Glomerular endothelial cell (primary cell): ENCODE data around the gene NOS2. TPM values are rescaled to one million over a fixed set of nuclear protein-coding genes. Genes with fewer than 3 reads are reported as not detected.
"Not testable (repeated sequence)": the region's sequence is repeated elsewhere in the genome, so short reads cannot be mapped to it uniquely, and the experiment has no call there.

ENCODE experiments used
- DNase-seq: peaks from one replicate; pipeline ENCODE4 v3.0.0-alpha.2; 2011; ENCODE audit warnings: low read depth, low spot score; ENCODE audit errors: extremely low read depth
- total RNA-seq: library from RNA; depleted of rRNA; stranded (reverse); fragments of >200 nt; gene quantifications from 2 replicates; pipeline ENCODE4 v1.2.3, GENCODE V29; 2015

NOS2 gene
- total RNA-seq, 1 donor from 2014 or later, result 0.18 TPM

DNA sequence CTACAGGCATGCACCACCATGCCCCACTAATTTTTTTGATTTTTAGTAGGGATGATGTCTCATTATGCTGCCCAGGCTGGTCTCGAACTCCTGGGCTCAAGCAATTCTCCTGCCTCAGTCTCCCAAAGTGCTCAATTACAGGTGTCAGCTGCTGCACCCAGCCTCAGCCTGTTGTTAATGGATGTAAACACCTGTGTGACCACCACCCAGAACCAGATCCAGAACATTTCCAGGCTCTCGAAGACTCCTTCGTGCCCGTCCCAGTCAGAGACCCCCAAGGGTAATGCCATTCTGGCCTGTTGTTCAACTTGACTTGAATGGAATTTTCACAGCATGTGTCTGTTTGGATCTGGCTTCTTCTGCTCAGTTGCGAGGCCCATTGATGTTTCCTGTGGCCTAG, 59.8 kb downstream of the NOS2 start:
- not testable (repeated sequence) for DNase-seq

DNA sequence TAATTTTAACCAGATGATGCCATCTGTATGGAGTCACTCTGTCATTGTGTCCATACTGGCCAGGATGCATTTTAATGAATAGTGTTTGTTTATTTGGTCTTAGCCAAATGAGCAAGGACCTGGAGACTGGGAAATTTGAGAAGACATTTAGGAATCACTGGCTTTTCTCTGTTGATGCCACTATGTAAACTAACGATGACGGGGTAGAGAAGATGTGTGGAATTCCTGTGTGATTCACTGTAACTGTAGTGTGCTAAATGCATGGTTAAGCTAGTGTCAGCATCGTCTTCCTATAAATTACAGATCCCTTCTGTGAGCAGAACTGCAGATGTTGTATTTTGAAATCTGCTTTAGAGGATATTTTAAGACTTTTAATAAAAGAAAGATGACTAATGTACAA, 66.6 kb downstream of the NOS2 start:
- no peak for DNase-seq

DNA sequence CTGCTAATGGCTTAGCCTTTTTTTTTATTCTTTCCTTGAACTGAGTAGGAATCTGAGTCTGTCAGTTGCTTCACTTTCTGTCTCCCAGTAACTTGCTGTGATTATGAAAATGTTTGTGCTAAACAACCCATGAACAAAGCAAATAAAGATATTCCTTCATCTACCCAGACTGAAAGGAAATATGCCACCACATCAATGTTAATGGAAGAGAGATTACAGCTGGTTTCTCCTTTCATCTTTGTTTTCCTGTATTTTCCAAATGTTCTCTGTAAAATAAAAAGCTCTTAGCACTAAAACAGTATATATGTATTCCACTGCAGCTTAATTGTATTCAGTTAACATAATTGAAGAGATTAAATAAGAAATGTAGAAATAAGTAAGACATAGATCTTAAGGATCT, 67.6 kb downstream of the NOS2 start:
- DNase-seq, result not testable (repeated sequence)

DNA sequence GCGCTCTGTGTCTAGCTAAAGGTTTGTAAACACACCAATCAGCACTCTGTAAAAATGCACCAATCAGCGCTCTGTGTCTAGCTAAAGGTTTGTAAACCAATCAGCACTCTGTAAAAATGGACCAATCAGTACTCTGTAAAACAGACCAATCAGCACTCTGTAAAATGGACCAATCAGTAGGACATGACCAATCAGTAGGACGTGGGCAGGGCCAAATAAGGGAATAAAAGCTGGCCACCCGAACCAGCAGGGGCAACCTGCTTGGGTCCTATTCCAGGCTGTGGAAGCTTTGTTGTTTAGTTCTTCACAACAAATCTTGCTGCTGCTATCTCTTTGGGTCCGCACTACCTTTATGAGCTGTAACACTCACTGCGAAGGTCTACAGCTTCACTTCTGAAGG, 74.3 kb downstream of the NOS2 start:
- DNase-seq, result not testable (repeated sequence)

DNA sequence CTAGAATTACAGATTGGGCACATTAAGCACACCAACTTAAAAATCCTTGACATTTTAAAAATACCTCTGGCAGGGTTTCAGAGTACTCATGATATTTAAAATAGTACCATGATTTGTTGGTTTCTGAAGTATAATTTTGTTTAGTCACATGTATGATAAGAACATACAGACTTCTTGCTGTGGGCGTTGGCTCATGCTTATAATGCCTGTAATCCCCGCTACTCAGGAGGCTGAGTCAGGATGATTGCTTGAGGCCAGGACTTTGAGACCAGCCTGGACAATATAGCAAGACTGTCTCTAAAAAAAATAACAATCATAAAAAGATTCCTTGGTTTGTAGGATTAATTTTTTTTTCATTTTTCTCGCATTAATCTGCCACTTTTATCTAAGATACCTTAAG, 78.5 kb downstream of the NOS2 start:
- DNase-seq, result no peak

Other genes starting within 250 kb of the NOS2 start
- gene LGALS9, start 169.3 kb downstream of the NOS2 start, total RNA-seq, result 120 and 200 TPM in 2 replicates
- gene LYRM9, start 92.8 kb upstream of the NOS2 start, total RNA-seq, result 12.9 and 21.2 TPM in 2 replicates
- 34.0 and 40.8 TPM in 2 replicates for gene NLK, start 242.1 kb upstream of the NOS2 start, total RNA-seq